Glutamatergic neuron (in vitro differentiated cells): ENCODE measurements around the gene POLK. TPM values are rescaled to one million over a fixed set of nuclear protein-coding genes. Genes with fewer than 3 reads are reported as not detected.
"Not testable (repeated sequence)": the region's sequence is repeated elsewhere in the genome, so short reads cannot be mapped to it uniquely, and the experiment has no call there.

Experiments used
- DNase-seq: peaks from one replicate; pipeline ENCODE4 v3.0.0; 2022
- H3K27ac Mint-ChIP-seq: one replicate; pipeline ENCODE4 v1.8.0; 2020; ENCODE audit warnings: mild to moderate bottlenecking, mixed read lengths, inconsistent platforms; ENCODE audit not compliant: unreplicated experiment
- H3K27me3 Mint-ChIP-seq: one replicate; pipeline ENCODE4 v1.8.0; 2020; ENCODE audit warnings: mild to moderate bottlenecking, moderate library complexity, mixed read lengths, inconsistent platforms; ENCODE audit not compliant: unreplicated experiment
- H3K36me3 Mint-ChIP-seq: one replicate; pipeline ENCODE4 v1.8.0; 2020; ENCODE audit warnings: mild to moderate bottlenecking, mixed read lengths, inconsistent platforms; ENCODE audit not compliant: unreplicated experiment
- H3K4me1 Mint-ChIP-seq: one replicate; pipeline ENCODE4 v1.8.0; 2020; ENCODE audit warnings: mild to moderate bottlenecking, low read depth, mixed read lengths, inconsistent platforms; ENCODE audit not compliant: unreplicated experiment
- H3K4me3 Mint-ChIP-seq: one replicate; pipeline ENCODE4 v1.8.0; 2020; ENCODE audit warnings: mild to moderate bottlenecking, mixed read lengths, inconsistent platforms; ENCODE audit not compliant: unreplicated experiment
- H3K9me3 Mint-ChIP-seq: one replicate; pipeline ENCODE4 v1.8.0; 2020; ENCODE audit warnings: mild to moderate bottlenecking, moderate library complexity, mixed read lengths, inconsistent platforms; ENCODE audit not compliant: unreplicated experiment
- CTCF ChIP-seq: fragments of 200-600 bp; sonication (generic); IDR thresholded peaks from one replicate; pipeline ENCODE4 v1.5.0; 2021; ENCODE audit not compliant: partially characterized antibody, unreplicated experiment
- total RNA-seq: library from RNA; stranded (reverse); fragmentation: NEBNext Ultra II Directional; extraction: Animal tissue kit (Norgen Biotek cat#: 25700); gene quantifications from one replicate; pipeline ENCODE4 v1.2.1, GENCODE V29; 2021; ENCODE audit not compliant: unreplicated experiment

The POLK gene
- total RNA-seq, 1 donor from 2014 or later: 28.9 TPM

DNA sequence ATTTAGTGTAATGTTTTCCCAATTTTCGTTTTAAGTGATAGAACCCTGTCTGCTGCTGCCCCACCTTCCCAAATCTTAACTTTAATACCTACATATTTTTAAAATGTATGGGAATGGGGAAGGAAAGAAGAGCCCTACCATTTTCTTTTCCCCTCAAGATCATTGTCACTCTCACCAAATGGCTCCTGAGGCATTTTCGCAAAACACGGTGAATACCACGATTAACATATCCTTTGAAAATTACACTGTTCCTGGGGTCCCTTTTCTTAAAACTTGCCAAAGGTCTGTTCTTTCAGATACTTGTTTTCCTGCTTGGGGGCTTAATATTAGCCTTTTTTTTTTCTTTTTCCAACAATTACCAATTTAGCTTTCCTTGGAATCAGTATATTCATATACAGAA, 36.3 kb upstream of the POLK start:
- H3K27me3 Mint-ChIP-seq: no peaks in the 10 kb centered on the region
- no peak for TF ChIP-seq CTCF
- no peak for DNase-seq
- H3K9me3 Mint-ChIP-seq: peaks cover 4% of the 10 kb centered on the region
- H3K4me1 Mint-ChIP-seq: no peaks in the 10 kb centered on the region
- no peaks in the 10 kb centered on the region for H3K36me3 Mint-ChIP-seq
- H3K4me3 Mint-ChIP-seq: no peak overlapping the region
- H3K27ac Mint-ChIP-seq: no peak overlapping the region

GRCh38 chr5:75481024-75481423, 30.7 kb upstream of the POLK start:
- TF ChIP-seq CTCF: no peak
- Mint-ChIP-seq H3K27me3 (peaks cover 1% of the 10 kb centered on the region), H3K36me3 (peaks cover 13% of the 10 kb centered on the region), H3K4me1 (no peaks in the 10 kb centered on the region), H3K9me3 (peaks cover 6% of the 10 kb centered on the region), H3K4me3 (no peak overlapping the region), H3K27ac (no peak overlapping the region)
- no peak for DNase-seq

GRCh38 chr5:75482482-75482881, 29.2 kb upstream of the POLK start:
- no peak for TF ChIP-seq CTCF
- H3K27ac Mint-ChIP-seq: no peak overlapping the region
- peaks cover 1% of the 10 kb centered on the region for H3K27me3 Mint-ChIP-seq

DNA sequence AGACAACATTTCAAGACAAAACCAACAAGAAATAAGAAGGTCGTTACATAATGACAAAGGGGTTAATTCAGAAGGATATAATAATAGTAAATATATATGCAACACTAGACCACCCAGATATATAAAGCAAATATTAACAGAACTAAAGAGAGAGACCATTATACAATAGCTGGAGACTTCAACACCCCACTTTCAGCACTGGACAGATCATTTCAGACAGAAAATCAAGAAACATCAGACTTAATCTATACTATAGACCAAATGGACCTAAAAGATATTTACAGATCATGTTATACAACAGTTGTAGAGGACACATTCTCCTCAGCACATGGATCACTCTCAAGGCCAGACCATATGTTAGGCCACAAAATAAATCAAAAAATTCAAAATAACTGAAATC, 27.1 kb upstream of the POLK start:
- Mint-ChIP-seq H3K27ac (no peak overlapping the region), H3K27me3 (peaks cover 1% of the 10 kb centered on the region), H3K36me3 (peaks cover 37% of the 10 kb centered on the region), H3K9me3 (peaks cover 13% of the 10 kb centered on the region), H3K4me3 (no peak overlapping the region), H3K4me1 (no peaks in the 10 kb centered on the region)
- no peak for TF ChIP-seq CTCF
- no peak for DNase-seq

More at GRCh38 chr5:75482482-75482881, 29.2 kb upstream of the POLK start:
- peaks cover 24% of the 10 kb centered on the region for H3K36me3 Mint-ChIP-seq
- H3K4me3 Mint-ChIP-seq: no peak overlapping the region
- no peak for DNase-seq
- H3K9me3 Mint-ChIP-seq: peaks cover 10% of the 10 kb centered on the region
- H3K4me1 Mint-ChIP-seq: no peaks in the 10 kb centered on the region

GRCh38 chr5:75489847-75490246, 21.8 kb upstream of the POLK start:
- Mint-ChIP-seq H3K9me3 (peaks cover 11% of the 10 kb centered on the region), H3K36me3 (peaks cover 43% of the 10 kb centered on the region)
- not testable (repeated sequence) for H3K27ac Mint-ChIP-seq, H3K4me1 Mint-ChIP-seq, DNase-seq, H3K4me3 Mint-ChIP-seq, H3K27me3 Mint-ChIP-seq

GRCh38 chr5:75491621-75492020, 20.1 kb upstream of the POLK start:
- no peak overlapping the region for H3K4me3 Mint-ChIP-seq
- H3K36me3 Mint-ChIP-seq: peaks cover 38% of the 10 kb centered on the region
- H3K9me3 Mint-ChIP-seq: peaks cover 7% of the 10 kb centered on the region
- no peaks in the 10 kb centered on the region for H3K4me1 Mint-ChIP-seq
- no peak for TF ChIP-seq CTCF
- no peak for DNase-seq
- no peak overlapping the region for H3K27ac Mint-ChIP-seq
- no peaks in the 10 kb centered on the region for H3K27me3 Mint-ChIP-seq
